Activated naive CD4-positive, alpha-beta T cell treated with Interleukin-2 at 50 U/mL for 16 hours (primary cell): ENCODE data around the gene RDH11.
A peak's percentile ranks its signal among the peaks of the same experiment; 100 is the strongest.
"Not testable (repeated sequence)": the region's sequence is repeated elsewhere in the genome, so short reads cannot be mapped to it uniquely, and the experiment has no call there.

ENCODE experiments used
- DNase-seq: peaks from one replicate; pipeline ENCODE4 v3.0.0-alpha.2; 2020

Gene RDH11

DNA sequence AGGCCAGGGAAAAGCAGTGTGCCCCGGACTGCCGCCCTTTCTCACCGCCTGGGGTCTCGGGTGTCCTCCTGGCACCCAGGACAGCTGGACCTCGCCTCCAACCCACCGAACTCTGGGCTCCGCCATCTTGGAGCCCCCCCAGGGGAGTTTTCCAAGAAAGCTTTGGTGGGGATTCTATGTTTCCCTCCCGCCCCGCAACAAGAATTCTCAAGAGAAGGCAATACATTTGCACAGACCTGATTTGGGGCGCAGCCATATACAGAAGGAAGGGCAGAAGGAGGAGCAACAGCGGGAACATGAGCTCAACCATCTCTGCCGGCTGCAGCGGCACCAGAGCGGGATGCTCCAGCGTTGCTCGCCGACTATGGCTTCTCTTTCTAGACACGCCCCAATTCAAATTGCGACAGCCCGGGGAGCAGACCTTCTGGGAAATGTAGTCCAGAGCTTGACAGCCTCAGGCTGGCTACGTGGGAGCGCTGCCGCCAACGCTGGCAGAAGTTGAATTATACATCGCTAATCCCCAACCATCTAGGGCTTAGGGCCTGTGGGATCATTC, at the start of gene RDH11:
Gene RDH11 (minus strand): TSS at position 371 of the 556 bp plus-strand sequence. CDS start 61 bp downstream, at position 310.
- peak; percentile 84 for DNase-seq

DNA sequence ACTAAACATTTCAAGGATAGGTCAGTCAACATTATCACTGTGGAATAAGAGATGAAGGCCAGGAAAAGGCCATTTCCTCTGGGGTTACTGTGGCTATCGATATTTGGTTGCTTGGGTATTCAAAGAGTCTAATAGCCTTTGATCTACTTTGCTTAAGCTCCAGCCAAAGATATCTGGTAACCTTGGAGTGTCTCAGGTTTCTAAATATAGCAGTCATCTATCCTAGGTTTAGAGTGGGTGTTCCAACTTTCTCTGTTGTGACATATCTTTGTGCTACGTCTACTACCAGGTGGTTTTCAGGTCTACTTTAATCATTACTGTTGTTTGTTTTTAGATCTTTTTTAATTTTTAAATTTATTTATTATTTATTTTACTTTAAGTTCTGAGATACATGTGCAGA, 48.5 kb upstream of the RDH11 start:
- DNase-seq, result no peak

- peak; percentile 23 for DNase-seq
Observed at GRCh38 chr14:67738740-67739504, 43.4 kb upstream of the RDH11 start.

DNA sequence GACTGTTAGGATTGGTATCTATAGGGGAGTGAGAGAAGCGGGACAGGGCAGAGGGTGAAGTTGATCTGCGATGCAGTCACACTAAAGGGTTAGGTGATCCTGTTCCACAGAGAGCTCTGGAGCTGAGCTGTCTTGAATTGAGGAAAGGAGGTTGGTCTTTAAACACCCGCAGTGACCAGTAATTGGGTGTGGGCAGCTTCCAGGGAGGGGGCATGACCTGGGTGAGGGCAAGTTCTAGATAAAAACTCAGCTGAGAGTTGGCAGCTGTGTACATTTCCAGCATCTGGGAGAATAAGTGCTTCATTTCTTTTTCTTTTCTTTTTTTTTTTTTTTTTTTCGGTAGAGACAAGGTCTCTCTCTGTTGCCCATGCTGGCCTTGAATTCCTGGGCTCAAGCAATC, 41.2 kb upstream of the RDH11 start:
- no peak for DNase-seq

GRCh38 chr14:67735336-67736147, 40.0 kb upstream of the RDH11 start:
- no peak for DNase-seq

DNA sequence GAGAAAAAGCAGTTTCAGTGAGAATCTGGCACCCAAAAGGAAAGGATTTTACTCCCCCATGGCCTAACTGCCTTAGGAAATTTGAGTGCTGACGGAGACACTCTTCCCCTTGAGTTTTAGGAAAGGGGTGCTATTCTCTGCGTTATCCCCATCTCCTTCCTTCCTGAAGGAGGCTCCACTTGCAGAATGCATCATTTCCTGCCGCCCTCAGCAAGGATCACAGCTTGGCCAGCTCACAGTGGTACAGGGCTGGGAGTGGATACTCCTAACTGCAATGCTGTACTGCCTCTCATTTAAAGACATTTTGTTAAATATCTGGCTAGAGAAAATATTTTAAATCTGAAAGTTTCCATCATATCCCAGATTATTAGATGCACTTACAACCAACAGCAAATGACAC, 39.1 kb upstream of the RDH11 start:
- no peak for DNase-seq

GRCh38 chr14:67733616-67734015, 38.1 kb upstream of the RDH11 start:
- no peak for DNase-seq

- no peak for DNase-seq
Observed at GRCh38 chr14:67729072-67729885, 33.7 kb upstream of the RDH11 start.

- no peak for DNase-seq
Observed at GRCh38 chr14:67728258-67728657, 32.7 kb upstream of the RDH11 start.

DNA sequence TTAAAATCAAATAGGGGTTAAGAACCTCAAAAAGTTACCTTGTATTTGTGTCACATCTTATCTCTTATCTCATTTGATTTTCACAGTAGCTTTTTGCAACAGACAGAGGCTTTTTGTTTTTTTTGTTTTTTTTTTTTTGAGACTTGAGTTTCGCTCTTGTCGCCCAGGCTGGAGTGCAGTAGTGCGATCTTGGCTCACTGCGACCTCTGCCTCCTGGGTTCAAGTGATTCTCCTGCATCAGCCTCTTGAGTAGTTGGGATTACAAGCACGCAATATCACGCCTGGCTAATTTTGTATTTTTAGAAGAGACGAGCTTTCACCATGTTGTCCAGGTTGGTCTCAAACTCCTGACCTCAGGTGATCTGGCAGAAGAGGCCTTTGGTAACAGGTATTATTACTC, 31.8 kb upstream of the RDH11 start:
- DNase-seq, result no peak

DNA sequence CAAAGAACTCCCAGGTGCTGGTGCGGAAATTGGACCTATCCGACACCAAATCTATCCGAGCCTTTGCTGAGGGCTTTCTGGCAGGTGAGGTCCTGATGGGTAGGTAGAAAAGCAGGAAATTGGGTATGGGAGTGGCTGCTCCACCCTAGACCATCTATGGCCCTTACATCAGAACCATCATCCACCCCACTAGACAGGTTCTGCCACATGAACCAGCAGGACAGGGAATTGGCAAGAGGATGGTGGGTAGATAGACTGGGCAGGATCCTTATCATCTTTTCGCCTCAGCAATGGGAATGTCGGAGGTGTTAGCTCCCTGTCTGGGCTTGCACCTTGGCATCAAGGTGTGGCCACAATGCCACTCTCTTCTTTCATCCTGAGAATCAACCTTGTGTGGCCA, 29.6 kb upstream of the RDH11 start:
- DNase-seq, result no peak

GRCh38 chr14:67722293-67722692, 26.7 kb upstream of the RDH11 start:
- DNase-seq, result no peak

GRCh38 chr14:67721875-67722274, 26.3 kb upstream of the RDH11 start:
- DNase-seq, result no peak

DNA sequence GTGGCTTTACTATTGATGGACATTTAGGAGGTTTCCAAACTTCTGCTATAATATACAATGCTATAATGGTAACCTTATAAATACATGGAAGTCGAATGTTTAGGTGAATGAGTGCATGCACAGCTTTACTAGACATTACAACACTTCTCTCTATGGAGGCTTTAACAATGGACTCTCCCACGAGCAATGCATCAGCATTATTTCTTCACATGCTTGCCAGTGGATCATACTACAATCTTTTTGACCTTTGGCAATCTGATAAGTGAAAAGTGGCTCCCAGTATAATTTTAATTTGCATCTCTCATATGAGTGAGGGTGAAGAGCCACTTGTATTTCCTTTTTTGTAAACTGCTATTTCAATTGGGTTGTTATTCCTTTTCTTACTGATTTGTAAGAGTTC, 24.3 kb upstream of the RDH11 start:
- no peak for DNase-seq

DNA sequence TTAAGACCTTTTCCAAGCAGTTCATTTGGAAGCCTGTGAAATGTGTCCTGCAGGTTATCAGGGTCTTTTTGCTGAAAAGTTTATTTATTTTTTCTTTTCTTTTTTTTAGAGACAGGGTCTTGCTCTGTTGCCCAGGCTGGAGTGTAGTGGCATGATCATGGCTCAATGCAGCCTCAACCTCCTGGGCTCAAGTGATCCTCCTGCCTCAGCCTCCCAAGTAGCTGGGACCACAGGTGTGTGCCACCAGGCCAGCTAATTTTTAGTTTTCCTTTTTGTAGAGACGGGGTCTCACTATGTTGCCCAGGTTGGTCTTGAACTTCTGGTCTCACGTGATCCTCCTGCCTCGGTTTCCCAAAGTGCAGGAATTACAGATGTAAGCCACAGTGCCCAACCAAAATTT, 23.8 kb upstream of the RDH11 start:
- DNase-seq, result not testable (repeated sequence)

GRCh38 chr14:67718265-67718664, 22.7 kb upstream of the RDH11 start:
- no peak for DNase-seq

DNA sequence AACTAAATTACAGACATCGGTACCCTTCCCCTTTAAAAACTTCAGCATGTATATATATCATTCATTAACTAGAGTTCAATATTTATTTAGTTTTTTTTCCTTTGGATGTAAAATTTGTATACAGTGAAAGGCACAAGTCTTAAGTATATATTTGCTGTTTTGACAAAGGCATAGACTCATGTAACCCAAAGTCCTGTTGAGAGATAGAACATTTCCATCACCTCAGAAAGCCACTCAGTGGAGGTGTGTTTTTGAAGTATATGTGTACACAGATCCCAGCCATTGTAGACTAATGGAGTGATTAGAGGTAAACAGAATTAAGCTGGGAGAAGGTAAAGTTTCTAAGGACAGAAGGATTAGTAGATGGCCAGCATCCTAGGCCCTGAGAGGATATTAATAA, 21.5 kb upstream of the RDH11 start:
- no peak for DNase-seq

GRCh38 chr14:67710209-67710608, 14.6 kb upstream of the RDH11 start:
- DNase-seq, result no peak

GRCh38 chr14:67709796-67710195, 14.2 kb upstream of the RDH11 start:
- DNase-seq, result not testable (repeated sequence)

DNA sequence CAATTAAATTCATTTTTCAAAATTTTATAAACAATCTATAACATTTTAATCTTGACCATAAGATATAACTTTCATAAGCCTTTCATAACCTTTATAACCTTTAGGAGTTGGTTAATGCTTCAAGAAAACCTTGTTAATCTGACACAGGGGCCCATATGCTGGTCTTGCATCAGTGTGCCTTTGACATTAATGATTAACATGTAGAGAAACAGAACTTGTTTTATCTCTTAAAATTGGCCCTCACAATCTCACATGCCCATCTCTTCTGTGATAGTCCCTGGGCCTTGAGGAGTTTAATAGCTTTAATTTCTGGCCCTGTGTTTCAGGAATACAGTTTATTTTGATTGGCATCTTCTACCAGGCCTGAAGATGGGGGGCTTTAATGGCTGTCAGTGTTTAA, 13.8 kb upstream of the RDH11 start:
- DNase-seq, result not testable (repeated sequence)

GRCh38 chr14:67705211-67705610, 9.6 kb upstream of the RDH11 start:
- no peak for DNase-seq

DNA sequence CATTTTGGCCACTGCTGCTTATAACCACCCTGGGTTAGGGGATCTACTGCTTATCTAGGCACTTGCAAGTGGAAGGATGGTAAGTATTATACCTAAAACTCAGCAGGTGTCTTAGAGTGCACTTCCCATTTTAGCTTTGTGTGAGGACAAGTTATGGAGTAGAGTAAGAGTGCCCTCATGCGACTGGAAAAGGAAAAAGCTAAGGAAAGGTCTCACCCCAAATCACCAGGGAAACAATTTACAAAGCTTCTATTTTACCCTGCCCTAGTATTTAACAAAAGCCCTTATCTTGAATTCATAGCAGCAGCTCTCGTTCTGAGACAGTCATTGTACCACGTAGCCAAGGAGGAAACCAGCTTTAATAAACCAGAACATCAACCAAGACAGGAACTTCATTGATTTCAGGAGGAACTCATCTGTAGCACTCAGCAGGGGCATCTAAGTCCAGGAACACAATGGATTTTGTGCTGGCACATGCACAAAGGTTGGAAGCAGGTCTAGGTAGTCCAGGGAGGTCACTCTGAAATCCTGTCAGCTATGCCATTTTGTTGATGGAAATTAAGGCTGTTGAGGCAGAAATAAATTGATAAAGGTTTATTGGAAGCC, 9.0 kb upstream of the RDH11 start:
- no peak for DNase-seq

DNA sequence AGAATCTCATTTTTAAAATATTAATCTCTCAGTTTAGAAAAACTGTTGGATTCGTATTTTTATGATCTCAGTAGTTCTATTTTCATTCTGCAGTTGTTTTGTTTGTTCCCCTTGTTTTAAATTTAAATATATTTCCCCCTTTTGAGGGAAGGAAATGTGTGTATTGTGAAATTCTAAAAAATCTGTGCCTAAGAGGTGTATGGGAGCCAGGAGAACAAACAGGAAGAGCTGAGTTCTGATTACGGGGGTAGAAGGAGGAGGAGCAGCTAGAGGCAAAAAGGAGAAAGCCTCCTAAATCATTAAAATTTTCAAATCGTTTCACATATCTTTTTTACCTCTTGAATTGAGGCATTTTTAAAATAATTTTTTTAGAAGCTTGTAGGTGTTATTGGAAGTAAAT, 8.4 kb upstream of the RDH11 start:
- no peak for DNase-seq
